ENCODE results near the gene LMX1B. TPM values are rescaled to one million over a fixed set of nuclear protein-coding genes. Genes with fewer than 3 reads are reported as not detected.

LMX1B gene
- polyA plus RNA-seq, 1 of the 3 experiments (the other 2 are of a cell fraction): not detected

DNA sequence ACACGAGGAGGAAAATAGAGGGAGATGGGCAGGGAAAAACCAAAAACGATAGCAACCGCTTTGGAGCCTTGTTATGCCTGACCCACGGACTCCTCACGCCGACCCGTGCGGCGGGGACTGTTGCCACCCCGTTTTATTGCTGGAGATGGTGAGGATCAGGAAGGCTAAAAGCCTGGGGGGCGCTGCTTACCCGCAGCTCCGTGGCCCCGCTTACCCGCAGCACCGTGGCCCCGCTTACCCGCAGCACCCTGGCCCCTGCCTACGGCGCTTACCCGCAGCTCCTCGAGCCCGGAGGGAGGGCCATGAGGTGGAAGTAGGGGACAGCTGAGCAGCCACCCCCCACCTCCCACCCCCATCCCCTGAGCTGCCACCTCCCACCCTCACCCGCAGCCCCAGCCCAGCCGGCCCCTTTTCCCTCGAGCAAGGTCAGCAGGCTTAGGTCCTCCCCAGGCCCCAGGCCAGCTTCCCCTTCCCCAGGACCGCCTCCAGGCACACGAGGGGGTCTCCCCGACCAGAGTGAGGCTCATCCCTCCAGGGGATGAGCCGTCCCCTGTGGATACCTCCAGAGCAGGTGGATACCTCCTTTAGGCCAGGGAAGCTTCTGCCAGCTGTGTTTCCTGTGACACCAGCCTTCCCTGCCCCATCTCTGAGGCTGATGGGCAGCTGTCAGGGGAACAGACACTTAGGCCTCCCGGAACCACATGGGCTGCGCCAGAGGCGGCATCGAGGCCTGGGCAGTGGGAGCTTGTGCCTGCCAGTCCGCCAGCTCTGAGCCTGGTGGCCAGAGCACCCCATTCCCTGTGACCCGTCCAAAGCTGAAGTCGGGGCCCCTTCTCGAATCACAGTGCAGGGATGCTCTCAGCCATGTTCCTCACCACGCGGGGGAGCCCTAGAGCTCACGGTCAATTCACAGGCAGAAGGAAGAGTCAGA lies 92.3 kb downstream of the LMX1B start:
- H3K27me3 ChIP-seq (ENCODE audit: insufficient read depth): peaks cover 27% of the 10 kb centered on the region; the same call in 1 of the 2 replicates
- no peaks in the 10 kb centered on the region for H4K20me1 ChIP-seq (ENCODE audit: insufficient read depth)
- no peaks in the 10 kb centered on the region for H3F3A ChIP-seq (replicated peaks; ENCODE audit: insufficient read depth)
- no peak overlapping the region; a peak in 1 of 4 replicates for H3K4me3 ChIP-seq (ENCODE audit: low read depth in 2 of 2, low read length in 1 of 2)
- TF ChIP-seq TAF1 (IDR thresholded peaks at IDR 0.05; ENCODE audit: borderline replicate concordance, low read depth, low read length) (no peak), YY1 (IDR thresholded peaks at IDR 0.05; ENCODE audit: low read depth) (no peak), EP300 (IDR thresholded peaks at IDR 0.05; ENCODE audit: borderline replicate concordance in 1 of 2, low read depth in 1 of 2, low read length in 1 of 2) (no peak), MXI1 (IDR thresholded peaks at IDR 0.05; ENCODE audit: low read depth, low read length) (no peak), POLR2AphosphoS5 (IDR thresholded peaks at IDR 0.05; ENCODE audit: low read depth, low read length) (no peak), NRF1 (IDR thresholded peaks at IDR 0.05; ENCODE audit: low read depth, low read length) (no peak), SIN3A (IDR thresholded peaks at IDR 0.05; ENCODE audit: borderline replicate concordance, low read depth, low read length) (no peak), FOSL2 (IDR thresholded peaks at IDR 0.05; ENCODE audit: borderline replicate concordance, low read depth) (no peak), GABPA (IDR thresholded peaks at IDR 0.05; ENCODE audit: low read depth) (no peak), SMC3 (IDR thresholded peaks at IDR 0.05; ENCODE audit: low read depth, low read length) (peak; percentile 17; the same call in 1 of the 2 replicates), JUND (IDR thresholded peaks at IDR 0.05) (no peak), GATA2 (CRISPR knock-in tag; IDR thresholded peaks at IDR 0.05) (no peak), CHD2 (IDR thresholded peaks at IDR 0.05; ENCODE audit: low read length, partially characterized antibody) (no peak), RAD21 (IDR thresholded peaks at IDR 0.05; ENCODE audit: low read length) (peak; percentile 18; the same call in 1 of the 2 replicates), MEF2A (IDR thresholded peaks at IDR 0.05; ENCODE audit: borderline replicate concordance, low read depth) (no peak), FOXM1 (IDR thresholded peaks at IDR 0.05; ENCODE audit: low read depth) (no peak)
- TF ChIP-seq, protein P1, sequence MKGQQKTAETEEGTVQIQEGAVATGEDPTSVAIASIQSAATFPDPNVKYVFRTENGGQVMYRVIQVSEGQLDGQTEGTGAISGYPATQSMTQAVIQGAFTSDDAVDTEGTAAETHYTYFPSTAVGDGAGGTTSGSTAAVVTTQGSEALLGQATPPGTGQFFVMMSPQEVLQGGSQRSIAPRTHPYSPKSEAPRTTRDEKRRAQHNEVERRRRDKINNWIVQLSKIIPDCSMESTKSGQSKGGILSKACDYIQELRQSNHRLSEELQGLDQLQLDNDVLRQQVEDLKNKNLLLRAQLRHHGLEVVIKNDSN (IDR thresholded peaks at IDR 0.05; ENCODE audit: borderline replicate concordance, low read depth): no peak
- TF ChIP-seq, protein P2, sequence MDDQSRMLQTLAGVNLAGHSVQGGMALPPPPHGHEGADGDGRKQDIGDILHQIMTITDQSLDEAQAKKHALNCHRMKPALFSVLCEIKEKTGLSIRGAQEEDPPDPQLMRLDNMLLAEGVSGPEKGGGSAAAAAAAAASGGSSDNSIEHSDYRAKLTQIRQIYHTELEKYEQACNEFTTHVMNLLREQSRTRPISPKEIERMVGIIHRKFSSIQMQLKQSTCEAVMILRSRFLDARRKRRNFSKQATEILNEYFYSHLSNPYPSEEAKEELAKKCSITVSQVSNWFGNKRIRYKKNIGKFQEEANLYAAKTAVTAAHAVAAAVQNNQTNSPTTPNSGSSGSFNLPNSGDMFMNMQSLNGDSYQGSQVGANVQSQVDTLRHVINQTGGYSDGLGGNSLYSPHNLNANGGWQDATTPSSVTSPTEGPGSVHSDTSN (IDR thresholded peaks at IDR 0.05): no peak
- TF ChIP-seq, protein P3, sequence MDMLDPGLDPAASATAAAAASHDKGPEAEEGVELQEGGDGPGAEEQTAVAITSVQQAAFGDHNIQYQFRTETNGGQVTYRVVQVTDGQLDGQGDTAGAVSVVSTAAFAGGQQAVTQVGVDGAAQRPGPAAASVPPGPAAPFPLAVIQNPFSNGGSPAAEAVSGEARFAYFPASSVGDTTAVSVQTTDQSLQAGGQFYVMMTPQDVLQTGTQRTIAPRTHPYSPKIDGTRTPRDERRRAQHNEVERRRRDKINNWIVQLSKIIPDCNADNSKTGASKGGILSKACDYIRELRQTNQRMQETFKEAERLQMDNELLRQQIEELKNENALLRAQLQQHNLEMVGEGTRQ (IDR thresholded peaks at IDR 0.05; ENCODE audit: borderline replicate concordance, low read depth, low read length): no peak
- TF ChIP-seq, protein P4, sequence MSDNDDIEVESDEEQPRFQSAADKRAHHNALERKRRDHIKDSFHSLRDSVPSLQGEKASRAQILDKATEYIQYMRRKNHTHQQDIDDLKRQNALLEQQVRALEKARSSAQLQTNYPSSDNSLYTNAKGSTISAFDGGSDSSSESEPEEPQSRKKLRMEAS (IDR thresholded peaks at IDR 0.05; ENCODE audit: low read depth): no peak
- TF ChIP-seq, protein P5, sequence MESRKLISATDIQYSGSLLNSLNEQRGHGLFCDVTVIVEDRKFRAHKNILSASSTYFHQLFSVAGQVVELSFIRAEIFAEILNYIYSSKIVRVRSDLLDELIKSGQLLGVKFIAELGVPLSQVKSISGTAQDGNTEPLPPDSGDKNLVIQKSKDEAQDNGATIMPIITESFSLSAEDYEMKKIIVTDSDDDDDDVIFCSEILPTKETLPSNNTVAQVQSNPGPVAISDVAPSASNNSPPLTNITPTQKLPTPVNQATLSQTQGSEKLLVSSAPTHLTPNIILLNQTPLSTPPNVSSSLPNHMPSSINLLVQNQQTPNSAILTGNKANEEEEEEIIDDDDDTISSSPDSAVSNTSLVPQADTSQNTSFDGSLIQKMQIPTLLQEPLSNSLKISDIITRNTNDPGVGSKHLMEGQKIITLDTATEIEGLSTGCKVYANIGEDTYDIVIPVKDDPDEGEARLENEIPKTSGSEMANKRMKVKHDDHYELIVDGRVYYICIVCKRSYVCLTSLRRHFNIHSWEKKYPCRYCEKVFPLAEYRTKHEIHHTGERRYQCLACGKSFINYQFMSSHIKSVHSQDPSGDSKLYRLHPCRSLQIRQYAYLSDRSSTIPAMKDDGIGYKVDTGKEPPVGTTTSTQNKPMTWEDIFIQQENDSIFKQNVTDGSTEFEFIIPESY (IDR thresholded peaks at IDR 0.05; ENCODE audit: borderline replicate concordance, low read depth): no peak
- TF ChIP-seq, protein P6, sequence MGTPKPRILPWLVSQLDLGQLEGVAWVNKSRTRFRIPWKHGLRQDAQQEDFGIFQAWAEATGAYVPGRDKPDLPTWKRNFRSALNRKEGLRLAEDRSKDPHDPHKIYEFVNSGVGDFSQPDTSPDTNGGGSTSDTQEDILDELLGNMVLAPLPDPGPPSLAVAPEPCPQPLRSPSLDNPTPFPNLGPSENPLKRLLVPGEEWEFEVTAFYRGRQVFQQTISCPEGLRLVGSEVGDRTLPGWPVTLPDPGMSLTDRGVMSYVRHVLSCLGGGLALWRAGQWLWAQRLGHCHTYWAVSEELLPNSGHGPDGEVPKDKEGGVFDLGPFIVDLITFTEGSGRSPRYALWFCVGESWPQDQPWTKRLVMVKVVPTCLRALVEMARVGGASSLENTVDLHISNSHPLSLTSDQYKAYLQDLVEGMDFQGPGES (IDR thresholded peaks at IDR 0.05; ENCODE audit: low read depth, low read length): no peak
- TF ChIP-seq, protein P7, sequence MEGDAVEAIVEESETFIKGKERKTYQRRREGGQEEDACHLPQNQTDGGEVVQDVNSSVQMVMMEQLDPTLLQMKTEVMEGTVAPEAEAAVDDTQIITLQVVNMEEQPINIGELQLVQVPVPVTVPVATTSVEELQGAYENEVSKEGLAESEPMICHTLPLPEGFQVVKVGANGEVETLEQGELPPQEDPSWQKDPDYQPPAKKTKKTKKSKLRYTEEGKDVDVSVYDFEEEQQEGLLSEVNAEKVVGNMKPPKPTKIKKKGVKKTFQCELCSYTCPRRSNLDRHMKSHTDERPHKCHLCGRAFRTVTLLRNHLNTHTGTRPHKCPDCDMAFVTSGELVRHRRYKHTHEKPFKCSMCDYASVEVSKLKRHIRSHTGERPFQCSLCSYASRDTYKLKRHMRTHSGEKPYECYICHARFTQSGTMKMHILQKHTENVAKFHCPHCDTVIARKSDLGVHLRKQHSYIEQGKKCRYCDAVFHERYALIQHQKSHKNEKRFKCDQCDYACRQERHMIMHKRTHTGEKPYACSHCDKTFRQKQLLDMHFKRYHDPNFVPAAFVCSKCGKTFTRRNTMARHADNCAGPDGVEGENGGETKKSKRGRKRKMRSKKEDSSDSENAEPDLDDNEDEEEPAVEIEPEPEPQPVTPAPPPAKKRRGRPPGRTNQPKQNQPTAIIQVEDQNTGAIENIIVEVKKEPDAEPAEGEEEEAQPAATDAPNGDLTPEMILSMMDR (IDR thresholded peaks at IDR 0.05): peak; percentile 38
- no peaks in the 10 kb centered on the region for H3K36me3 ChIP-seq (replicated peaks in 1 of 2; ENCODE audit: control insufficient read depth in 1 of 2, insufficient read depth in 2 of 2, low read length in 1 of 2)
- no peak overlapping the region for H3K9ac ChIP-seq
- CTCF ChIA-PET: interaction anchor here (0.7 to 10.9 kb wide), 46 partner anchors 9 to 241 kb away, joined by 3 to 502 read pairs (median 6); partner anchors contain the start of gene ZBTB43
- H3K79me2 ChIP-seq (ENCODE audit: insufficient read depth): no peaks in the 10 kb centered on the region
- no peak overlapping the region for H2AFZ ChIP-seq (ENCODE audit: low read depth)
- no peaks in the 10 kb centered on the region for H3K9me3 ChIP-seq
- no peak overlapping the region for H3K27ac ChIP-seq (ENCODE audit: low read depth in 2 of 2, low read length in 1 of 2)
- WGBS (ENCODE audit: low lambda C conversion rate): 67% methylated on average over 33 of the region's 41 CpGs
- POLR2A ChIA-PET: interaction anchor here (1.6 to 1.8 kb wide), 2 partner anchors 18 to 76 kb away, joined by 4 to 7 read pairs; no protein-coding TSS in a partner anchor
- peak overlapping the region; percentile 56; the same call in 1 of the 2 replicates for H3K4me2 ChIP-seq
- DNase-seq: peak; percentile 36
- peaks cover 0 to 5% of the 10 kb centered on the region in 2 experiments; a peak in 1 of 4 replicates for H3K4me1 ChIP-seq (ENCODE audit: control insufficient read depth in 1 of 2, insufficient read depth in 2 of 2, low read depth in 1 of 2, low read length in 1 of 2)
- no peaks in the 10 kb centered on the region for H3K9me2 ChIP-seq

Measured in SK-N-SH (cell line).